HG02623 (cell line): ENCODE measurements around the gene KCNQ1OT1.
"Not testable (repeated sequence)": the region's sequence is repeated elsewhere in the genome, so short reads cannot be mapped to it uniquely, and the experiment has no call there.

Experiments
- ATAC-seq: cut with Tn5 transposase; IDR thresholded peaks from one replicate; pipeline ENCODE4 v1.9.1; 2021; ENCODE audit warnings: moderate library complexity; ENCODE audit not compliant: unreplicated experiment

KCNQ1OT1 gene

DNA sequence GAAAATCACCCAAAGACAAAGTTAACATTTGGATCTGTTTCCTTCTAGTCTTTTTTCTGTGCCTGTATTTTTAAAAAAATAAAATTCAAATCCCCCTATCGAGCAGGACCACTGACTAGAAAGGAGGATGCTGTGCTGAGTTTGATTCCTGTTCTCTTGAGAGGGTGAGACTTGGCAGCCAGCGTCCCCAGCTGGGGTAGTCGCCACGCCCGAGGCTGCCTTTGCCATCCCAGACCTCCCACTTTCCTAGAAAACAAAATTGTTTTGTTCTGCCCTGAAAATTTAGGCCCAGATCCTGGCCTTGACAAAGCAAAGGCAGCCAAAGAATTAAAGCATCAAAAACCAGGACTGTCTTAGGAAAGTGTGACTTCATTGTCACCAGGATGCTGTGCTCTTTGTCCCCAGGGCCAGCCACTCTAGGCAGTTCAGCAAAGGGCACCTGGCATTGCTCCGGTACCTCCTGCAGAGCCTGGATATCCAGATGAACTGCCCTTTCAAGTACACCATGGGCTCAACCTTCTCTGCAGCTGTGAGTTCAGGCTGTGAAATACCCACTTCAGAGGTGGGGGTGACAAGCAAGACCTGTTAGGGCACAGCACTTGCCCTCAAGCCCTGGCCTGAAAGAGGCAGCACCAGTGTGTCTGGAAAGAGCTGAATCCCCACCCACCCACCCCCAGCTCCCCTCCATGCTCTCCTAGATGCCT is 44.6 kb downstream of the KCNQ1OT1 start:
- ATAC-seq = no peak

GRCh38 chr11:2653930-2654739 is 45.7 kb downstream of the KCNQ1OT1 start:
- ATAC-seq = no peak

- no peak for ATAC-seq
Measured at GRCh38 chr11:2653198-2653551, 46.6 kb downstream of the KCNQ1OT1 start.

GRCh38 chr11:2652333-2653197 is 47.2 kb downstream of the KCNQ1OT1 start:
- no peak for ATAC-seq

- no peak for ATAC-seq
Measured at GRCh38 chr11:2651826-2652271, 47.9 kb downstream of the KCNQ1OT1 start.

- no peak for ATAC-seq
Measured at GRCh38 chr11:2651054-2651617, 48.7 kb downstream of the KCNQ1OT1 start.

GRCh38 chr11:2650343-2650867 is 49.4 kb downstream of the KCNQ1OT1 start:
- no peak for ATAC-seq

DNA sequence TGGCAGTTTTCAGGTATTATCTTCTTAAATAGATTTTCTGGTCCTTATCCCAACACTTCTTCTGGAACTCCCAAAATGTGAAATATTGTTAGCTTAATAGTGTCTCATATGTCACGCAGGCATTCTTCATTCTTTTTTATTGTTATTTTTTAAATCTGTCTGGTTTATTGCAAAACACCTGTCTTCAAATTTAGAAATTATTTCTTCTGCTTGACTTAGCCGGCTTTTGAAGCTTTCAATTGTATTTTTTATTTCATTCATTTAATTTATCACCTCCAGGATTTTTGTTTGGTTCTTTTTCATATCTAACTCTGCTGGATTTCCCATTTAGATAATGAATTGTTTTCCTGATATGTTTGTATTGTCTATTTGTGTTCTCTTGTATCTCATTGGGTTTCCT is 49.9 kb downstream of the KCNQ1OT1 start:
- no peak for ATAC-seq

GRCh38 chr11:2649400-2649799 is 50.4 kb downstream of the KCNQ1OT1 start:
- ATAC-seq = no peak

- ATAC-seq = no peak
Measured at GRCh38 chr11:2647953-2648352, 51.8 kb downstream of the KCNQ1OT1 start.

- no peak for ATAC-seq
Measured at GRCh38 chr11:2647167-2647566, 52.6 kb downstream of the KCNQ1OT1 start.

- ATAC-seq = no peak
Measured at GRCh38 chr11:2645779-2646118, 54.0 kb downstream of the KCNQ1OT1 start.

DNA sequence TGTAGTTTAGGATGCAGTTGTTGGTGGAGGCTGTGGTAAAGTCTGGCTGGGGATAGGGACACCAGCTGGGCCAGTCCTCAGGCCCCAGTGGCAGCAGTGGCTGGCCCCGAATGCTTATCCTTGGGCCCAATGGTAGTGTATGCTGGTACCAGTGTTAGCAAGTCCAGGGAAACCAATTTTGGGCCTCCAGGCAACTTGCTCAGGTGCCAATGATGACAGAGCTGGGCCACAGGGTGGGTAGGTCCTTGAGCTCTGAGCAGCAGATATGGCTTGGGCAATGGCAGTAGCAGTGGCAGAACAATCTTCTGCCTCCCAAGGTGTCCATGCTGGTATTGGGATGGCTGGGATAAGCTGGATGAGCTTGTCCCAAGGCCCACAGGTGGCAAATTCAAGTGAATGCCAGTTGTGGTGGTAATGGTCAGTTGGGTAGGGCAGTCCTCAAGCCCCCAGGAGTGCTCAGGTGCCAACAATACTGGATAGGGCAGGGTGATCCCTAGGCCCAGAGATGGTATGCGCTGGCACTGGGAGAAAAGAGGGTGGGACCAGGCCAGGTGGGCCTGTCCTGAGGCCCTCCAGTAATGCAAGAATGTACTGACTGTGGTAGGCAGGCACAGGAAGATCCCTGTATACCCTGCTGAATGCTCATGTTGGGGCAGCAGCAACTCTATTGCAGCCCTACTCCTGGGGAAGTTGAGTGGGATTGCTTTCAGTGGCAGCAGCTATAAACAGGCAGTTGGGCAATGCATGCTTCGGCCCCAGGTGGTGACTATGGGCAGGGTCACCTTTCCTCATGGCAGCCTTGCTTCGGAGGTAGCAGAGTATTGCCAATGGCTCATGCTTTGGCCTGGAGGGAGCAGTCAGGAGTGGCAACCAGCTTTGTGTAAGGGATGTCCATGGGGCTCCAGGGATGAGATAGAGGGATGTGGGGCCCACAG is 54.7 kb downstream of the KCNQ1OT1 start:
- no peak for ATAC-seq

- ATAC-seq = no peak
Measured at GRCh38 chr11:2643746-2644145, 56.0 kb downstream of the KCNQ1OT1 start.

GRCh38 chr11:2641623-2642022 is 58.2 kb downstream of the KCNQ1OT1 start:
- ATAC-seq = no peak

GRCh38 chr11:2639763-2640162 is 60.0 kb downstream of the KCNQ1OT1 start:
- ATAC-seq = not testable (repeated sequence)

GRCh38 chr11:2631161-2631560 is 68.6 kb downstream of the KCNQ1OT1 start:
- no peak for ATAC-seq

- ATAC-seq = no peak
Measured at GRCh38 chr11:2630679-2631078, 69.1 kb downstream of the KCNQ1OT1 start.

DNA sequence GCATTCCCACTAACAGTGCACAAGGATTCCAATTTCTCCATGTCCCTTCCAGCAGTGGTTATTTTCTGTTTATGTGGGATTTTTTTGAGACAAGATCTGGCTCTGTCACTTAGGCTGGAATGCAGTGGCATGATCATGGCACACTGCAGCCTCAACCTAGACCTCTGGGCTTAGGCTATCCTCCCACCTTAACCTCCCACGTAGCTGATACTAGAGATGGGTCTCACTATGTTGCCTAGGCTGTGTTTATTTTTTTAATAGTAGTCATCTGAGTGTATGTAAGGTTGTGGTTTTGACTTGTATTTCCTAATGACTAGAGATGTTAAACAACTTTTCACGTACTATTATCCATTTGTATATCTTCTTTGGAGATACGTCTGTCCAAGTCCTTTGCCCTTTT is 74.6 kb downstream of the KCNQ1OT1 start:
- no peak for ATAC-seq

GRCh38 chr11:2621894-2622293 is 77.9 kb downstream of the KCNQ1OT1 start:
- no peak for ATAC-seq
